ENCODE data around the gene MTRF1L. TPM values are rescaled to one million over a fixed set of nuclear protein-coding genes. Genes with fewer than 3 reads are reported as not detected.

MTRF1L gene
- total RNA-seq: 9.8 and 12.6 TPM in 2 replicates

GRCh38 chr6:153002613-153003365 is at the start of gene MTRF1L:
Gene MTRF1L, minus strand, starts transcription at chr6:153002709. Its CDS starts 24 bp downstream, at chr6:153002685.

GRCh38 chr6:152982904-152983636 is 19.4 kb downstream of the MTRF1L start, which contains the start of gene FBXO5:
Gene FBXO5, minus strand, starts transcription at chr6:152983041. Its CDS starts 82 bp downstream, at chr6:152982959.

Other genes starting within 250 kb of the MTRF1L start
- 27.1 and 28.4 TPM in 2 replicates for gene FBXO5, start 19.7 kb downstream of the MTRF1L start, total RNA-seq
- gene RGS17, start 128.6 kb upstream of the MTRF1L start, total RNA-seq: 7.0 and 8.2 TPM in 2 replicates

All from bronchus fibroblast of lung (primary cell).